Loucy (cell line): ENCODE data around the gene TNS3.

ENCODE experiments used
- EZH2phosphoT487 ChIP-seq: fragments of 200-600 bp; IDR thresholded peaks from 2 replicates; pipeline ENCODE4 v1.6.1; 2018; ENCODE audit warnings: antibody characterized with exemption, mild to moderate bottlenecking, moderate library complexity, borderline replicate concordance
- TF ChIP-seq, protein P1 (sequence below): fragments of 200-600 bp; sonication (generic); conservative IDR thresholded peaks from 2 replicates; pipeline ENCODE4 v1.5.1; 2014; ENCODE audit warnings: mild to moderate bottlenecking, antibody characterized with exemption, low read length

DNA sequence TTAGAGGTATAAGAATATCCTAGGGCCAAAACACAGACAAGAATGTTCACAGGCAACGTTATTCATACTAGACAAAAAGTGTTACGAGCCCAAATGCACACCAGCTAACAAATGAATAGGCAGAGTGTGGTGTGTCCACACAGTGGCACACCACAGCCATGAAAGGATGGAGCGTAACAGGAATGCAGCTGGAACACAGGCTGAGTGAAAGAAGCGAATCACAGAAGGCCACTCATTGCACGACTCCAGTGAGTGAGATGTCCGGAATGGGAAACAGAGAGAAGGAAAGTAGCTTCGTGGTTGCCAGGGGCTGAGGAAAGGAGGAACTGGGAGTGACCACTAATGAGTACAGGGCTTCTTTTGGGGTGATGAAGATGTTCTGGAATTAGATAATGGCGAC lies 198.8 kb downstream of the TNS3 start:
- TF ChIP-seq EZH2phosphoT487, result no peak
- TF ChIP-seq, protein P1, sequence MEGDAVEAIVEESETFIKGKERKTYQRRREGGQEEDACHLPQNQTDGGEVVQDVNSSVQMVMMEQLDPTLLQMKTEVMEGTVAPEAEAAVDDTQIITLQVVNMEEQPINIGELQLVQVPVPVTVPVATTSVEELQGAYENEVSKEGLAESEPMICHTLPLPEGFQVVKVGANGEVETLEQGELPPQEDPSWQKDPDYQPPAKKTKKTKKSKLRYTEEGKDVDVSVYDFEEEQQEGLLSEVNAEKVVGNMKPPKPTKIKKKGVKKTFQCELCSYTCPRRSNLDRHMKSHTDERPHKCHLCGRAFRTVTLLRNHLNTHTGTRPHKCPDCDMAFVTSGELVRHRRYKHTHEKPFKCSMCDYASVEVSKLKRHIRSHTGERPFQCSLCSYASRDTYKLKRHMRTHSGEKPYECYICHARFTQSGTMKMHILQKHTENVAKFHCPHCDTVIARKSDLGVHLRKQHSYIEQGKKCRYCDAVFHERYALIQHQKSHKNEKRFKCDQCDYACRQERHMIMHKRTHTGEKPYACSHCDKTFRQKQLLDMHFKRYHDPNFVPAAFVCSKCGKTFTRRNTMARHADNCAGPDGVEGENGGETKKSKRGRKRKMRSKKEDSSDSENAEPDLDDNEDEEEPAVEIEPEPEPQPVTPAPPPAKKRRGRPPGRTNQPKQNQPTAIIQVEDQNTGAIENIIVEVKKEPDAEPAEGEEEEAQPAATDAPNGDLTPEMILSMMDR, result no peak
